NOMO-1 treated with dmso at 0.1 percent for 144 hours (cell line): ENCODE measurements around the gene TSPEAR.
"Not testable (repeated sequence)": the region's sequence is repeated elsewhere in the genome, so short reads cannot be mapped to it uniquely, and the experiment has no call there.

ENCODE experiments used
- DNase-seq: peaks from one replicate; lab custom pipeline; 2025; ENCODE audit not compliant: unreplicated experiment; lab: John Stamatoyannopoulos, UW

Gene TSPEAR

GRCh38 chr21:44612669-44613229 lies 98.6 kb downstream of the TSPEAR start:
- no peak for DNase-seq

GRCh38 chr21:44612029-44612486 lies 99.3 kb downstream of the TSPEAR start, which contains the start of gene KRTAP10-8:
TSS of gene KRTAP10-8 (plus strand) at chr21:44612079. CDS start at chr21:44612101, 22 bp downstream.
- DNase-seq, result no peak

GRCh38 chr21:44611551-44611950 lies 99.8 kb downstream of the TSPEAR start:
- DNase-seq, result no peak

GRCh38 chr21:44610157-44610843 lies 101.1 kb downstream of the TSPEAR start:
- not testable (repeated sequence) for DNase-seq

GRCh38 chr21:44609193-44609592 lies 102.2 kb downstream of the TSPEAR start:
- DNase-seq, result no peak

GRCh38 chr21:44606495-44606894 lies 104.9 kb downstream of the TSPEAR start:
- no peak for DNase-seq

GRCh38 chr21:44603911-44604310 lies 107.5 kb downstream of the TSPEAR start:
- DNase-seq, result no peak

- DNase-seq, result no peak
Observed at GRCh38 chr21:44603109-44603875, 108.1 kb downstream of the TSPEAR start.

GRCh38 chr21:44602463-44602850 lies 108.9 kb downstream of the TSPEAR start:
- no peak for DNase-seq

GRCh38 chr21:44601596-44602462 lies 109.5 kb downstream of the TSPEAR start:
- DNase-seq, result no peak

- DNase-seq, result not testable (repeated sequence)
Observed at GRCh38 chr21:44601091-44601490, 110.3 kb downstream of the TSPEAR start.

GRCh38 chr21:44600118-44600978 lies 111.0 kb downstream of the TSPEAR start, which contains the start of gene KRTAP10-7:
TSS of gene KRTAP10-7 (plus strand) at chr21:44600597. CDS start at chr21:44600622, 25 bp downstream.
- DNase-seq, result not testable (repeated sequence)

GRCh38 chr21:44599264-44600029 lies 111.9 kb downstream of the TSPEAR start:
- no peak for DNase-seq

- no peak for DNase-seq
Observed at GRCh38 chr21:44598061-44598460, 113.3 kb downstream of the TSPEAR start.

- no peak for DNase-seq
Observed at GRCh38 chr21:44596068-44596725, 115.2 kb downstream of the TSPEAR start.

- DNase-seq, result no peak
Observed at GRCh38 chr21:44595524-44595923, 115.8 kb downstream of the TSPEAR start.

- no peak for DNase-seq
Observed at GRCh38 chr21:44594406-44594916, 116.9 kb downstream of the TSPEAR start.
